Measurements from ENCODE around the gene CENPP. TPM values are rescaled to one million over a fixed set of nuclear protein-coding genes. Genes with fewer than 3 reads are reported as not detected.

The CENPP gene
- total RNA-seq, 1 donor from 2014 or later, result 1.3 TPM

- Histone ChIP-seq H3K36me3 (ENCODE audit: control insufficient read depth, insufficient read depth, low read length) (no peaks in the 10 kb centered on the region), H3K27me3 (ENCODE audit: control insufficient read depth, insufficient read depth, low read length) (no peaks in the 10 kb centered on the region), H3K4me3 (ENCODE audit: low read depth, low read length) (no peak overlapping the region)
- FAIRE-seq (no peak), DNase-seq (ENCODE audit: low read depth) (no peak)
- TF ChIP-seq CTCF (IDR thresholded peaks at IDR 0.05; ENCODE audit: insufficient read depth, low read length, severe bottlenecking), result no peak
Observed at GRCh38 chr9:92507005-92507404, 181.3 kb downstream of the CENPP start.

GRCh38 chr9:92507496-92507895, 181.7 kb downstream of the CENPP start:
- no peak for TF ChIP-seq CTCF (IDR thresholded peaks at IDR 0.05; ENCODE audit: insufficient read depth, low read length, severe bottlenecking)
- Histone ChIP-seq H3K27me3 (ENCODE audit: control insufficient read depth, insufficient read depth, low read length) (no peaks in the 10 kb centered on the region), H3K36me3 (ENCODE audit: control insufficient read depth, insufficient read depth, low read length) (no peaks in the 10 kb centered on the region), H3K4me3 (ENCODE audit: low read depth, low read length) (no peak overlapping the region)
- no peak for FAIRE-seq
- DNase-seq (ENCODE audit: low read depth), result no peak

GRCh38 chr9:92508018-92508820, 182.5 kb downstream of the CENPP start:
- H3K27me3 ChIP-seq (ENCODE audit: control insufficient read depth, insufficient read depth, low read length), result no peaks in the 10 kb centered on the region
- FAIRE-seq (no peak), DNase-seq (ENCODE audit: low read depth) (no peak)
- no peaks in the 10 kb centered on the region for H3K36me3 ChIP-seq (ENCODE audit: control insufficient read depth, insufficient read depth, low read length)
- no peak for TF ChIP-seq CTCF (IDR thresholded peaks at IDR 0.05; ENCODE audit: insufficient read depth, low read length, severe bottlenecking)
- no peak overlapping the region for H3K4me3 ChIP-seq (ENCODE audit: low read depth, low read length)

- no peak for DNase-seq (ENCODE audit: low read depth)
- no peaks in the 10 kb centered on the region for H3K27me3 ChIP-seq (ENCODE audit: control insufficient read depth, insufficient read depth, low read length)
- no peaks in the 10 kb centered on the region for H3K36me3 ChIP-seq (ENCODE audit: control insufficient read depth, insufficient read depth, low read length)
- no peak for FAIRE-seq
- H3K4me3 ChIP-seq (ENCODE audit: low read depth, low read length), result no peak overlapping the region
- no peak for TF ChIP-seq CTCF (IDR thresholded peaks at IDR 0.05; ENCODE audit: insufficient read depth, low read length, severe bottlenecking)
Observed at GRCh38 chr9:92509050-92509449, 183.3 kb downstream of the CENPP start.

GRCh38 chr9:92510747-92511146, 185.0 kb downstream of the CENPP start:
- no peak for TF ChIP-seq CTCF (IDR thresholded peaks at IDR 0.05; ENCODE audit: insufficient read depth, low read length, severe bottlenecking)
- FAIRE-seq, result no peak
- Histone ChIP-seq H3K27me3 (ENCODE audit: control insufficient read depth, insufficient read depth, low read length) (no peaks in the 10 kb centered on the region), H3K4me3 (ENCODE audit: low read depth, low read length) (no peak overlapping the region), H3K36me3 (ENCODE audit: control insufficient read depth, insufficient read depth, low read length) (no peaks in the 10 kb centered on the region)
- DNase-seq (ENCODE audit: low read depth), result no peak

- Histone ChIP-seq H3K36me3 (ENCODE audit: control insufficient read depth, insufficient read depth, low read length) (no peaks in the 10 kb centered on the region), H3K4me3 (ENCODE audit: low read depth, low read length) (no peak overlapping the region), H3K27me3 (ENCODE audit: control insufficient read depth, insufficient read depth, low read length) (no peaks in the 10 kb centered on the region)
- no peak for TF ChIP-seq CTCF (IDR thresholded peaks at IDR 0.05; ENCODE audit: insufficient read depth, low read length, severe bottlenecking)
- DNase-seq (ENCODE audit: low read depth) (no peak), FAIRE-seq (no peak)
Observed at GRCh38 chr9:92512622-92513021, 186.9 kb downstream of the CENPP start.

Measured in bronchial epithelial cell (primary cell).